GM13977 (cell line): ENCODE results near the gene TTYH1.
"Not testable (repeated sequence)": the region's sequence is repeated elsewhere in the genome, so short reads cannot be mapped to it uniquely, and the experiment has no call there.

Source experiments
- DNase-seq: peaks from one replicate; pipeline ENCODE4 v3.0.0; 2012; ENCODE audit warnings: low spot score
- CTCF ChIP-seq: IDR thresholded peaks from 2 replicates; pipeline ENCODE4 v1.5.1; 2012; ENCODE audit warnings: mild to moderate bottlenecking, control low read depth; ENCODE audit not compliant: insufficient read depth; ENCODE audit errors: extremely low read depth, missing control alignments
- in situ Hi-C: fragments of 300-500 bp; cut with MboI; formaldehyde crosslinking; loops from one replicate; pipeline ENCODE4 v1.12.0; 2022; ENCODE audit warnings: low sequenced_read_pairs, low pct_unique_long_range_greater_than_20kb, mixed read lengths, inconsistent platforms; ENCODE audit not compliant: unreplicated experiment

Gene TTYH1

GRCh38 chr19:54463531-54464043 is 48.3 kb downstream of the TTYH1 start, which contains the start of gene LENG9:
LENG9 (minus strand) TSS chr19:54463778; CDS start chr19:54463526, 252 bp downstream.
- TF ChIP-seq CTCF: no peak
- DNase-seq: peak; percentile 96
- in situ Hi-C loops: loop anchor here (25.0 kb wide), 2 partner anchors 649 to 1149 kb away; partner anchors contain the start of genes PPP1R12C, ZNF524, ZNF784 and ZNF865

GRCh38 chr19:54464044-54464629 is 48.9 kb downstream of the TTYH1 start:
- DNase-seq: peak; percentile 91
- in situ Hi-C loops: loop anchor here (25.0 kb wide), 2 partner anchors 648 to 1148 kb away; partner anchors contain the start of genes PPP1R12C, ZNF524, ZNF784 and ZNF865
- no peak for TF ChIP-seq CTCF

- DNase-seq: peak; percentile 94
- in situ Hi-C loops: loop anchor here (25.0 kb wide), 2 partner anchors 647 to 1147 kb away; partner anchors contain the start of genes PPP1R12C, ZNF524, ZNF784 and ZNF865
- no peak for TF ChIP-seq CTCF
Measured at GRCh38 chr19:54464630-54465425, 49.6 kb downstream of the TTYH1 start.

- no peak for DNase-seq
- in situ Hi-C loops: loop anchor here (25.0 kb wide), 2 partner anchors 647 to 1147 kb away; partner anchors contain the start of genes PPP1R12C, ZNF524, ZNF784 and ZNF865
- TF ChIP-seq CTCF: no peak
Measured at GRCh38 chr19:54465426-54466109, 50.3 kb downstream of the TTYH1 start.

GRCh38 chr19:54466110-54466480 is 50.8 kb downstream of the TTYH1 start:
- DNase-seq: not testable (repeated sequence)
- in situ Hi-C loops: loop anchor here (25.0 kb wide), 2 partner anchors 646 to 1146 kb away; partner anchors contain the start of genes PPP1R12C, ZNF524, ZNF784 and ZNF865

GRCh38 chr19:54469496-54469934 is 54.3 kb downstream of the TTYH1 start:
- no peak for TF ChIP-seq CTCF
- in situ Hi-C loops: loop anchor here (25.0 kb wide), 2 partner anchors 643 to 1143 kb away; partner anchors contain the start of genes PPP1R12C, ZNF524, ZNF784 and ZNF865
- no peak for DNase-seq
